Right lobe of liver (tissue), 4 donors: ENCODE results near the gene EDARADD.

Experiments used
- POLR2A ChIP-seq: fragments of 450-650 bp; IDR thresholded peaks from one replicate; pipeline ENCODE4 v1.6.1; 2017; ENCODE audit warnings: antibody characterized with exemption, mild to moderate bottlenecking
- TF ChIP-seq, protein P1 (sequence below), 4 donors: fragments of 200-600 bp in 3 of 4; fragments of 450-650 bp in 1 of 4; IDR thresholded peaks; one replicate each; pipeline versions ENCODE4 v1.5.1 to v1.8.0; 2016 to 2022; ENCODE audit warnings: antibody characterized with exemption in 4 of 4, mild to moderate bottlenecking in 2 of 4
- donor health status: DM: no; HTN: no; CAD: no.
- donor health status: DM: no; HTN: no; CAD: no.
- donor health status: DM: no; HTN: yes; CAD: no.

DNA sequence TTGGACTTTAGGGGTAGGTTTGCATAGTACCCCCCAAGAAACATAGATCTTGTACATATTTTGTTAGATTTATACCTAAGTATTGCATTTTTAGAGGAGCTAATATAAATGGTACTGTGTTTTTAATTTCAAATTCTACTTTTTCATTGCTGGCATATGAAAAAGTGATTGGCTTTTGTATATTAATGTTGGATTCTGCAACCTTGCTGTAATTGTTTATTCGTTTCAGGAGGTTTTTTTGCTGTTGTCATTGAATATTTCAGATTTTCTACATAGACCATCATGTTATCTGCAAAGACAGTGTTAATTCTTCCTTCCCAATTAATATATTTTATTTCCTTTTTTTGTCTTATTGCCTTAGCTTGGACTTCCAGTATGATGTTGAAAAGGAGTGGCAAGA, 23.0 kb upstream of the EDARADD start:
- TF ChIP-seq, protein P1, sequence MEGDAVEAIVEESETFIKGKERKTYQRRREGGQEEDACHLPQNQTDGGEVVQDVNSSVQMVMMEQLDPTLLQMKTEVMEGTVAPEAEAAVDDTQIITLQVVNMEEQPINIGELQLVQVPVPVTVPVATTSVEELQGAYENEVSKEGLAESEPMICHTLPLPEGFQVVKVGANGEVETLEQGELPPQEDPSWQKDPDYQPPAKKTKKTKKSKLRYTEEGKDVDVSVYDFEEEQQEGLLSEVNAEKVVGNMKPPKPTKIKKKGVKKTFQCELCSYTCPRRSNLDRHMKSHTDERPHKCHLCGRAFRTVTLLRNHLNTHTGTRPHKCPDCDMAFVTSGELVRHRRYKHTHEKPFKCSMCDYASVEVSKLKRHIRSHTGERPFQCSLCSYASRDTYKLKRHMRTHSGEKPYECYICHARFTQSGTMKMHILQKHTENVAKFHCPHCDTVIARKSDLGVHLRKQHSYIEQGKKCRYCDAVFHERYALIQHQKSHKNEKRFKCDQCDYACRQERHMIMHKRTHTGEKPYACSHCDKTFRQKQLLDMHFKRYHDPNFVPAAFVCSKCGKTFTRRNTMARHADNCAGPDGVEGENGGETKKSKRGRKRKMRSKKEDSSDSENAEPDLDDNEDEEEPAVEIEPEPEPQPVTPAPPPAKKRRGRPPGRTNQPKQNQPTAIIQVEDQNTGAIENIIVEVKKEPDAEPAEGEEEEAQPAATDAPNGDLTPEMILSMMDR (IDR thresholded peaks at IDR 0.05) = no peak
- no peak for TF ChIP-seq POLR2A
